GM12878 (cell line): Measurements from ENCODE around the gene TRIM69. TPM values are rescaled to one million over a fixed set of nuclear protein-coding genes. Genes with fewer than 3 reads are reported as not detected.

Experiments used
- BCL3 ChIP-seq: IDR thresholded peaks from 2 replicates; pipeline ENCODE4 v1.6.1; 2011; ENCODE audit warnings: borderline replicate concordance, low read depth, mild to moderate bottlenecking, moderate library complexity, low read length; ENCODE audit not compliant: insufficient read depth, poor library complexity, severe bottlenecking
- BHLHE40 ChIP-seq, 2 experiments: fragments of 450-650 bp in 1 of 2; IDR thresholded peaks; 2 replicates each; pipeline ENCODE4 v1.6.1; 2011 to 2017; ENCODE audit warnings: low read depth in 2 of 2, borderline replicate concordance in 1 of 2, improper control_type of control experiment in 1 of 2, low read length in 1 of 2, mild to moderate bottlenecking in 1 of 2
- BRCA1 ChIP-seq: IDR thresholded peaks from 2 replicates; pipeline ENCODE4 v1.6.1; 2011; ENCODE audit warnings: low read depth, low read length, improper control_type of control experiment
- CREB1 ChIP-seq: IDR thresholded peaks from 2 replicates; pipeline ENCODE4 v1.6.1; 2012; ENCODE audit warnings: low read depth, mild to moderate bottlenecking, inconsistent platforms
- CREM ChIP-seq: IDR thresholded peaks from 2 replicates; pipeline ENCODE4 v1.6.1; 2014; ENCODE audit warnings: antibody characterized with exemption, low read depth
- ELK1 ChIP-seq: IDR thresholded peaks from 2 replicates; pipeline ENCODE4 v1.6.1; 2012; ENCODE audit warnings: low read depth, low read length, improper control_type of control experiment
- EP300 ChIP-seq, 2 experiments: fragments of 150-350 bp in 1 of 2; IDR thresholded peaks; 2 replicates each; pipeline ENCODE4 v1.6.1; 2011 to 2012; ENCODE audit warnings: low read depth in 2 of 2, low read length in 2 of 2, borderline replicate concordance in 1 of 2, improper control_type of control experiment in 1 of 2, inconsistent platforms in 1 of 2; ENCODE audit not compliant: control insufficient read depth in 1 of 2
- HCFC1 ChIP-seq: fragments of 150-350 bp; IDR thresholded peaks from 2 replicates; pipeline ENCODE4 v1.6.1; 2014; ENCODE audit warnings: low read length
- KAT2A ChIP-seq: conservative IDR thresholded peaks from 2 replicates; pipeline ENCODE4 v1.6.1; 2011; ENCODE audit warnings: low read depth, low read length; ENCODE audit not compliant: control insufficient read depth
- MYB ChIP-seq: fragments of 150-350 bp; IDR thresholded peaks from 2 replicates; pipeline ENCODE4 v1.6.1; 2014; ENCODE audit warnings: mild to moderate bottlenecking, low read depth, low read length, borderline replicate concordance
- NFYB ChIP-seq: IDR thresholded peaks from 2 replicates; pipeline ENCODE4 v1.6.1; 2011; ENCODE audit warnings: low read depth, mild to moderate bottlenecking, low read length, improper control_type of control experiment, moderate library complexity; ENCODE audit not compliant: insufficient read depth
- PAX5 ChIP-seq: IDR thresholded peaks from 2 replicates; pipeline ENCODE4 v1.6.1; 2011; ENCODE audit warnings: low read depth, low read length, borderline replicate concordance
- POLR2AphosphoS5 ChIP-seq: IDR thresholded peaks from 2 replicates; pipeline ENCODE4 v1.6.1; 2011; ENCODE audit warnings: mild to moderate bottlenecking, low read length, inconsistent platforms
- STAT3 ChIP-seq: IDR thresholded peaks from 2 replicates; pipeline ENCODE4 v1.6.1; 2011; ENCODE audit warnings: low read depth, low read length, improper control_type of control experiment
- TBL1XR1 ChIP-seq: IDR thresholded peaks from 2 replicates; pipeline ENCODE4 v1.6.1; 2012; ENCODE audit warnings: low read depth, low read length, improper control_type of control experiment
- TCF3 ChIP-seq: IDR thresholded peaks from 2 replicates; pipeline ENCODE4 v1.6.1; 2012; ENCODE audit warnings: low read depth, mild to moderate bottlenecking, low read length, borderline replicate concordance; ENCODE audit not compliant: insufficient read depth
- USF1 ChIP-seq: IDR thresholded peaks from 2 replicates; pipeline ENCODE4 v1.6.1; 2011; ENCODE audit warnings: borderline replicate concordance, low read depth, mild to moderate bottlenecking, moderate library complexity, mixed read lengths, low read length; ENCODE audit not compliant: insufficient read depth; ENCODE audit errors: extremely low read length
- WRNIP1 ChIP-seq: IDR thresholded peaks from 2 replicates; pipeline ENCODE4 v1.6.1; 2011; ENCODE audit warnings: low read depth, low read length, improper control_type of control experiment, borderline replicate concordance
- YBX1 ChIP-seq: fragments of 450-650 bp; IDR thresholded peaks from 2 replicates; pipeline ENCODE4 v1.6.1; 2016; ENCODE audit warnings: antibody characterized with exemption
- ZNF384 ChIP-seq: IDR thresholded peaks from 2 replicates; pipeline ENCODE4 v1.6.1; 2012; ENCODE audit warnings: low read depth, mild to moderate bottlenecking, low read length, improper control_type of control experiment, borderline replicate concordance
- ZNF592 ChIP-seq: fragments of 450-650 bp; IDR thresholded peaks from 2 replicates; pipeline ENCODE4 v1.6.1; 2017; ENCODE audit warnings: mild to moderate bottlenecking, moderate library complexity
- ZZZ3 ChIP-seq: IDR thresholded peaks from 2 replicates; pipeline ENCODE4 v1.6.1; 2011; ENCODE audit warnings: low read depth; ENCODE audit not compliant: control insufficient read depth, insufficient read length
- polyA plus RNA-seq, 11 experiments: library from polyadenylated mRNA; depleted of rRNA in 4 of 11; unstranded in 6 of 11; stranded (reverse) in 5 of 11; fragments of >200 nt; fragmentation: Nextera tagmentation in 4 of 11; fragmentation: Illumina TruSeq in 1 of 11; extraction: Ambion mirVana in 4 of 11; extraction: Trizol in 1 of 11; gene quantifications; 1 replicate in 1 of 11; 2 replicates in 10 of 11; pipeline versions ENCODE4 v1.2.1 to v1.2.3, GENCODE V29; 2011 to 2016; ENCODE audit warnings: inconsistent platforms in 2 of 11, missing spikeins in 2 of 11, low read depth in 1 of 11
- total RNA-seq, 4 experiments: library from RNA; depleted of rRNA in 3 of 4; stranded (reverse); fragments of >200 nt in 3 of 4; fragmentation: Illumina TruSeq in 1 of 4; extraction: Trizol in 1 of 4; gene quantifications; 2 replicates each; pipeline versions ENCODE4 v1.2.1 to v1.2.3, GENCODE V29; 2013 to 2021

Gene TRIM69
- total and polyA plus RNA-seq, 10 of the 15 experiments (the other 5 are each of a cell fraction or from before 2014, with no cell fraction given): 11.2 to 52.7 (median 37.8) TPM

GRCh38 chr15:44735482-44736180 lies 697 bp upstream of the TRIM69 start (continued):
- TF ChIP-seq ZNF592 (no peak), BHLHE40 (IDR thresholded peaks at IDR 0.05; ENCODE audit: borderline replicate concordance in 1 of 2, low read depth in 2 of 2, low read length in 1 of 2) (0 out of 4 replicates have a peak, but pooled peaks of 1 of the 2 experiments have one; percentile 12), CREM (0 out of 2 replicates have a peak, but pooled peaks have one; percentile 6), WRNIP1 (no peak), CREB1 (no peak; the same call in 1 of the 2 replicates), MYB (no peak), YBX1 (0 out of 2 replicates have a peak, but pooled peaks have one; percentile 3), TCF3 (no peak), HCFC1 (no peak), ELK1 (no peak), PAX5 (no peak), BCL3 (no peak), POLR2AphosphoS5 (no peak), USF1 (no peak), TBL1XR1 (no peak), KAT2A (no peak), NFYB (no peak), BRCA1 (no peak), STAT3 (0 out of 2 replicates have a peak, but pooled peaks have one; percentile 45), ZNF384 (no peak), ZZZ3 (no peak), EP300 (IDR thresholded peaks at IDR 0.05; ENCODE audit: borderline replicate concordance in 1 of 2, control insufficient read depth in 1 of 2, low read depth in 2 of 2, low read length in 2 of 2) (peak in 1 of 2 experiments; percentile 10; a peak in 1 of 4 replicates)
